Measurements from ENCODE around the gene FLG. TPM values are rescaled to one million over a fixed set of nuclear protein-coding genes. Genes with fewer than 3 reads are reported as not detected.
A peak's percentile ranks its signal among the peaks of the same experiment; 100 is the strongest.

Gene FLG
- total RNA-seq, 1 experiment from 2014 or later, result not detected

DNA sequence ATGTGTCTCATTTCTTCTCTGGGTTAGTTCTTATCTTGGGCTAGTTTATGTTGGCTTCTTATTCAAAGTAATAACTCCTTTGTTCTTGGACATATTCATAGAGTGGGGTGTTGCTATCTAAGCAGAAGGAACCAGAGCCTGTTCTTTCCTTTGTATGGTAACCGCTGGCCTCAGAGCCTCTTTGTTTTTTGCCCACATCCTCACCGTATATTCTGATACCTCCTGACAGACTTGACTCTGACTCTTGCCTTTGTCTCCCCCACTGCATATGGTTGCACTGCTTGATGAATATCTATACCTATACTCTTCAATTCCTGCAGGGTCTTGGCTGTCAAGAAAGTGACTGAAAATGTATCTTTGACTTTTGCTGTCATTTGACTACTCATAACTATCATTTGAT is 24.6 kb upstream of the FLG start:
- no peaks in the 10 kb centered on the region for H3K4me1 Mint-ChIP-seq (ENCODE audit: low read depth, unreplicated experiment)
- no peak overlapping the region for H3K27ac Mint-ChIP-seq (ENCODE audit: unreplicated experiment)
- no peak for TF ChIP-seq CTCF (IDR thresholded peaks at IDR 0.05; ENCODE audit: insufficient read depth in 1 of 2, low read depth in 1 of 2, low read length in 1 of 2, severe bottlenecking in 1 of 2, unreplicated experiment in 1 of 2)
- no peaks in the 10 kb centered on the region for H3K9me3 ChIP-seq
- H3K27me3 Mint-ChIP-seq (ENCODE audit: insufficient read depth, unreplicated experiment), result peaks cover 5% of the 10 kb centered on the region
- intact Hi-C loops (cut with micrococcal nuclease; ENCODE audit: unreplicated experiment), result loop anchor here (5.0 kb wide), 1 partner anchor 207 kb away; no protein-coding TSS in a partner anchor
- H3K36me3 Mint-ChIP-seq (ENCODE audit: insufficient read depth, unreplicated experiment), result no peaks in the 10 kb centered on the region
- DNase-seq, result no peak
- no TSS peak for BruUV-seq (replicated peaks)
- H3K4me3 Mint-ChIP-seq (ENCODE audit: unreplicated experiment), result no peak overlapping the region
- no peak overlapping the region for H3K4me3 ChIP-seq (ENCODE audit: low read depth, low read length)
- H3K4me1 ChIP-seq, result no peaks in the 10 kb centered on the region
- no peaks in the 10 kb centered on the region for H3K27me3 ChIP-seq (replicated peaks; ENCODE audit: control insufficient read depth, insufficient read depth, low read length)
- POLR2A ChIA-PET, result no interaction called here
- CTCF ChIA-PET, result no interaction called here
- no peaks in the 10 kb centered on the region for H3K36me3 ChIP-seq (ENCODE audit: control insufficient read depth, insufficient read depth, low read length)
- H3K9me3 Mint-ChIP-seq (ENCODE audit: unreplicated experiment), result peaks cover 33% of the 10 kb centered on the region

GRCh38 chr1:152348447-152348846 is 23.4 kb upstream of the FLG start:
- TF ChIP-seq CTCF (IDR thresholded peaks at IDR 0.05; ENCODE audit: insufficient read depth in 1 of 2, low read depth in 1 of 2, low read length in 1 of 2, severe bottlenecking in 1 of 2, unreplicated experiment in 1 of 2), result peak in 1 of 2 experiments; percentile 27
- H3K4me1 Mint-ChIP-seq (ENCODE audit: low read depth, unreplicated experiment), result no peaks in the 10 kb centered on the region
- no peaks in the 10 kb centered on the region for H3K9me3 ChIP-seq
- peaks cover 26% of the 10 kb centered on the region for H3K9me3 Mint-ChIP-seq (ENCODE audit: unreplicated experiment)
- H3K36me3 Mint-ChIP-seq (ENCODE audit: insufficient read depth, unreplicated experiment), result no peaks in the 10 kb centered on the region
- peak in 1 of 2 experiments; percentile 10 for DNase-seq
- H3K4me1 ChIP-seq, result no peaks in the 10 kb centered on the region
- no peak overlapping the region for H3K4me3 Mint-ChIP-seq (ENCODE audit: unreplicated experiment)
- H3K27me3 ChIP-seq (replicated peaks; ENCODE audit: control insufficient read depth, insufficient read depth, low read length), result no peaks in the 10 kb centered on the region
- H3K4me3 ChIP-seq (ENCODE audit: low read depth, low read length), result no peak overlapping the region
- ChIA-PET CTCF (interaction anchor here (0.8 to 2.3 kb wide), 2 partner anchors 110 to 160 kb away, joined by 3 to 21 read pairs; no protein-coding TSS in a partner anchor), POLR2A (no interaction called here)
- no peaks in the 10 kb centered on the region for H3K36me3 ChIP-seq (ENCODE audit: control insufficient read depth, insufficient read depth, low read length)
- BruUV-seq (replicated peaks), result no TSS peak
- intact Hi-C loops (cut with micrococcal nuclease; ENCODE audit: unreplicated experiment), result loop anchor here (5.0 kb wide), 1 partner anchor 206 kb away; no protein-coding TSS in a partner anchor
- peaks cover 5% of the 10 kb centered on the region for H3K27me3 Mint-ChIP-seq (ENCODE audit: insufficient read depth, unreplicated experiment)
- H3K27ac Mint-ChIP-seq (ENCODE audit: unreplicated experiment), result no peak overlapping the region

GRCh38 chr1:152347116-152347728 is 22.2 kb upstream of the FLG start:
- peak; percentile 42 to 72 for DNase-seq
- H3K4me1 Mint-ChIP-seq (ENCODE audit: low read depth, unreplicated experiment), result no peaks in the 10 kb centered on the region

More at GRCh38 chr1:152347116-152347728, 22.2 kb upstream of the FLG start:
- Histone ChIP-seq H3K36me3 (ENCODE audit: control insufficient read depth, insufficient read depth, low read length) (no peaks in the 10 kb centered on the region), H3K9me3 (no peaks in the 10 kb centered on the region), H3K4me3 (ENCODE audit: low read depth, low read length) (no peak overlapping the region), H3K4me1 (no peaks in the 10 kb centered on the region), H3K27me3 (replicated peaks; ENCODE audit: control insufficient read depth, insufficient read depth, low read length) (no peaks in the 10 kb centered on the region)
- TF ChIP-seq CTCF (IDR thresholded peaks at IDR 0.05; ENCODE audit: insufficient read depth in 1 of 2, low read depth in 1 of 2, low read length in 1 of 2, severe bottlenecking in 1 of 2, unreplicated experiment in 1 of 2), result peak; percentile 79 to 82
- Mint-ChIP-seq H3K4me3 (ENCODE audit: unreplicated experiment) (no peak overlapping the region), H3K27ac (ENCODE audit: unreplicated experiment) (no peak overlapping the region), H3K27me3 (ENCODE audit: insufficient read depth, unreplicated experiment) (peaks cover 5% of the 10 kb centered on the region), H3K36me3 (ENCODE audit: insufficient read depth, unreplicated experiment) (no peaks in the 10 kb centered on the region), H3K9me3 (ENCODE audit: unreplicated experiment) (peaks cover 14% of the 10 kb centered on the region)
- POLR2A ChIA-PET, result no interaction called here
- no TSS peak for BruUV-seq (replicated peaks)
- intact Hi-C loops (cut with micrococcal nuclease; ENCODE audit: unreplicated experiment), result loop anchor here (1.0 to 5.0 kb wide), 4 partner anchors 93 to 205 kb away; no protein-coding TSS in a partner anchor
- CTCF ChIA-PET, result interaction anchor here (0.6 to 2.3 kb wide), 5 partner anchors 12 to 966 kb away, joined by 3 to 21 read pairs (median 4); partner anchors contain the start of gene FLG2

Measured in Caco-2 (cell line).